ENCODE measurements around the gene NRN1.

- TF ChIP-seq, protein P1, sequence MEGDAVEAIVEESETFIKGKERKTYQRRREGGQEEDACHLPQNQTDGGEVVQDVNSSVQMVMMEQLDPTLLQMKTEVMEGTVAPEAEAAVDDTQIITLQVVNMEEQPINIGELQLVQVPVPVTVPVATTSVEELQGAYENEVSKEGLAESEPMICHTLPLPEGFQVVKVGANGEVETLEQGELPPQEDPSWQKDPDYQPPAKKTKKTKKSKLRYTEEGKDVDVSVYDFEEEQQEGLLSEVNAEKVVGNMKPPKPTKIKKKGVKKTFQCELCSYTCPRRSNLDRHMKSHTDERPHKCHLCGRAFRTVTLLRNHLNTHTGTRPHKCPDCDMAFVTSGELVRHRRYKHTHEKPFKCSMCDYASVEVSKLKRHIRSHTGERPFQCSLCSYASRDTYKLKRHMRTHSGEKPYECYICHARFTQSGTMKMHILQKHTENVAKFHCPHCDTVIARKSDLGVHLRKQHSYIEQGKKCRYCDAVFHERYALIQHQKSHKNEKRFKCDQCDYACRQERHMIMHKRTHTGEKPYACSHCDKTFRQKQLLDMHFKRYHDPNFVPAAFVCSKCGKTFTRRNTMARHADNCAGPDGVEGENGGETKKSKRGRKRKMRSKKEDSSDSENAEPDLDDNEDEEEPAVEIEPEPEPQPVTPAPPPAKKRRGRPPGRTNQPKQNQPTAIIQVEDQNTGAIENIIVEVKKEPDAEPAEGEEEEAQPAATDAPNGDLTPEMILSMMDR (IDR thresholded peaks at IDR 0.05; ENCODE audit: extremely low read depth in 1 of 2, insufficient read depth in 1 of 2, low read depth in 1 of 2, low read length in 2 of 2) = no peak
- TF ChIP-seq POLR2AphosphoS5 (IDR thresholded peaks at IDR 0.05; ENCODE audit: insufficient read depth, low read depth, low read length) = no peak
- no peak for TF ChIP-seq POLR2A (IDR thresholded peaks at IDR 0.05; ENCODE audit: low read depth, low read length)
- no peak for TF ChIP-seq JUN (IDR thresholded peaks at IDR 0.05; ENCODE audit: borderline replicate concordance, insufficient read depth, insufficient read length, low read depth)
- TF ChIP-seq, protein P2, sequence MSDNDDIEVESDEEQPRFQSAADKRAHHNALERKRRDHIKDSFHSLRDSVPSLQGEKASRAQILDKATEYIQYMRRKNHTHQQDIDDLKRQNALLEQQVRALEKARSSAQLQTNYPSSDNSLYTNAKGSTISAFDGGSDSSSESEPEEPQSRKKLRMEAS (IDR thresholded peaks at IDR 0.05; ENCODE audit: insufficient read depth, insufficient read length) = no peak
- no peak for TF ChIP-seq EZH2 (IDR thresholded peaks at IDR 0.05; ENCODE audit: borderline replicate concordance, low read depth, low read length, severe bottlenecking)
- no peak for TF ChIP-seq MYC (IDR thresholded peaks at IDR 0.05; ENCODE audit: low read depth, low read length)
Observed at GRCh38 chr6:6004390-6004995, 2.2 kb downstream of the NRN1 start.

All from endothelial cell of umbilical vein (primary cell).